ENCODE measurements around the gene MYO1D. TPM values are rescaled to one million over a fixed set of nuclear protein-coding genes. Genes with fewer than 3 reads are reported as not detected.

MYO1D gene
- total RNA-seq, 1 experiment from 2014 or later = 57.2 TPM

DNA sequence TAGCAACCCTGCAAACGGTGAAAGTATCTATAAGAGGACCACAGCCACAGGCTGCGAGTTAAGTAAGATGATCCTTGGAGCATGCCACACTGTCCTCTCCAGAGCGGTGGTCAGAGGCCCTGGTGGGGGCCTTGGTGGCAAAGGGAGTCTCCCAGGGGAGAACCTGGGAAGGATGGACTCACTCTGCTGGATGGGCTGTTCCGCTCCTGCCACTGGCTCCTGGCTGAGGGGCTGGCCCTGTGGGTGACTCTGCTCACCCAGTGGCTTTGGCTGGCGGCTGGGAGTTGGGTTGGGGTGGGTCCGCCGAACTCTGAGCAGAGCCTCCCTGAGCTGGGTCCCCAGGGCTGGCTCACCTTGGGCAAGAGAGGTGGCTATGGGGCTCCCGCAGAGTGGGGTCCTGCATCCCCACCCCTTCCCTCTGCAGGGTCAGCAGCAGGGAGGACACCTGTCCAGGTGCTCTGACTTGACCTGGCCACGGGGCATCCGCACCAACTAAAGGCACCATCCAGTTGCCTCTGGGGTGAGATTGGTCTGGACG lies 382.9 kb downstream of the MYO1D start:
- no TSS peak for BruUV-seq (replicated peaks)
- H3K4me1 Mint-ChIP-seq (ENCODE audit: low read depth, unreplicated experiment) = no peaks in the 10 kb centered on the region
- H3K27me3 Mint-ChIP-seq (ENCODE audit: unreplicated experiment) = no peaks in the 10 kb centered on the region
- TF ChIP-seq CTCF (IDR thresholded peaks at IDR 0.05; ENCODE audit: unreplicated experiment) = no peak
- intact Hi-C loops (cut with micrococcal nuclease; ENCODE audit: unreplicated experiment) = no loop called here
- H3K4me3 Mint-ChIP-seq (ENCODE audit: low read depth, unreplicated experiment) = no peak overlapping the region
- H3K36me3 Mint-ChIP-seq (ENCODE audit: insufficient read depth, unreplicated experiment) = no peaks in the 10 kb centered on the region
- no peaks in the 10 kb centered on the region for H3K9me3 Mint-ChIP-seq (ENCODE audit: low read depth, unreplicated experiment)
- no peak overlapping the region for H3K27ac Mint-ChIP-seq (ENCODE audit: unreplicated experiment)
- CTCF ChIA-PET = no interaction called here
- DNase-seq = no peak

DNA sequence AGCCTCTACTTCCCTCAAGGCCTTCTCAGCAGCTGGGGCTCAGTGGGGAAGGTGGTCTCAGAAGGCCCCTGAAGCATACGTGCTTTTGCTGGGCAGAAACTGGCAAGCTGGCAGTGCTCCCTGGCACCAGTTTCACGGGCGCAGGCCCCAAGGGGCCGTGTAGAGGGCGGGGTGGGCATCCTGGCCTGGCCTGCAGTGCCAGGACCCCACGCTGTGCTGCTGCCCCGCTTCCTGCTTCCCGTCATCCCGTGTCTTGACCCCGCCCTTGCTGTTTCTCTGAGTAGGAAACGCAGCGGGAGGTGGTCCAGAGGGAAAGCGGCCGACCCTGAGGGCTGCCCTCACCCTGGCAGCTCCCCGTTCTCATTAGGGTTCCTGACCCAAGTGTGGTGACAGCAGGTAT lies 383.4 kb downstream of the MYO1D start:
- no peak overlapping the region for H3K4me3 Mint-ChIP-seq (ENCODE audit: low read depth, unreplicated experiment)
- peaks cover 2% of the 10 kb centered on the region for H3K36me3 Mint-ChIP-seq (ENCODE audit: insufficient read depth, unreplicated experiment)
- intact Hi-C loops (cut with micrococcal nuclease; ENCODE audit: unreplicated experiment) = no loop called here
- no peaks in the 10 kb centered on the region for H3K9me3 Mint-ChIP-seq (ENCODE audit: low read depth, unreplicated experiment)
- H3K27me3 Mint-ChIP-seq (ENCODE audit: unreplicated experiment) = no peaks in the 10 kb centered on the region
- CTCF ChIA-PET = no interaction called here
- no peaks in the 10 kb centered on the region for H3K4me1 Mint-ChIP-seq (ENCODE audit: low read depth, unreplicated experiment)
- no peak for TF ChIP-seq CTCF (IDR thresholded peaks at IDR 0.05; ENCODE audit: unreplicated experiment)
- no peak overlapping the region for H3K27ac Mint-ChIP-seq (ENCODE audit: unreplicated experiment)
- no TSS peak for BruUV-seq (replicated peaks)
- no peak for DNase-seq

DNA sequence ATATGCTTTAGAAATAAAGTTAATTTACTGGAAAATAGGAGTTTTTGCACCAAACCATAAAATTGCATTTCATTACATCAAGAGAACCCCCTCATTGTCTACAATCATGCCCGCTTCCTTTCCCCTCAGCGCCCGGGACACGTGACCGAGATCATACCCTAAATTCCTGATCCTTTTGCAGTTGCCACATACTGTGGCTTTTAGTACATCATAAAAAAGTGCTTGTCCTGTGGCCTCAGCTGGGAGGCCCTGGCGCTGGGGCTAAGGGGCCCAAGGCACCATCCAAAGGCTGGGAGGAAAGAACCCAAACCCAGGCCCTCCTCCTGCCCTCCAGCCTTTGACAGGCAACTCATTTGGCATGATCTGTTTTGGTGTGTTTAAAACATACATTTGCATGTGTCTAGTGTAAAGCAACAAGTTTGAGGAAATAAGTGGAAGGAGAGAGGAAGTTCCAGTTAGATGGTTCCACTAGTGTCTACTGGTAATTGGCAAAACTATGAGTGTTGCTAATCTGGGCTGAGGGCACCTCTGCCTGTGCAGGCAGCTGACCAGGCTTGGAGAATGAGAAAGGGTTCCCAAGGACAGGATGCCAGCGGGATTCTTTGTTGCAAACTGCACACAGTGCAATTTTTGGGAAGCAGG lies 384.2 kb downstream of the MYO1D start:
- Mint-ChIP-seq H3K4me1 (ENCODE audit: low read depth, unreplicated experiment) (peaks cover 8% of the 10 kb centered on the region), H3K4me3 (ENCODE audit: low read depth, unreplicated experiment) (no peak overlapping the region), H3K36me3 (ENCODE audit: insufficient read depth, unreplicated experiment) (peaks cover 10% of the 10 kb centered on the region), H3K27me3 (ENCODE audit: unreplicated experiment) (no peaks in the 10 kb centered on the region), H3K27ac (ENCODE audit: unreplicated experiment) (no peak overlapping the region), H3K9me3 (ENCODE audit: low read depth, unreplicated experiment) (no peaks in the 10 kb centered on the region)
- no peak for DNase-seq
- TSS peak; percentile 77 for BruUV-seq (replicated peaks)
- CTCF ChIA-PET = no interaction called here
- no peak for TF ChIP-seq CTCF (IDR thresholded peaks at IDR 0.05; ENCODE audit: unreplicated experiment)
- intact Hi-C loops (cut with micrococcal nuclease; ENCODE audit: unreplicated experiment) = no loop called here

DNA sequence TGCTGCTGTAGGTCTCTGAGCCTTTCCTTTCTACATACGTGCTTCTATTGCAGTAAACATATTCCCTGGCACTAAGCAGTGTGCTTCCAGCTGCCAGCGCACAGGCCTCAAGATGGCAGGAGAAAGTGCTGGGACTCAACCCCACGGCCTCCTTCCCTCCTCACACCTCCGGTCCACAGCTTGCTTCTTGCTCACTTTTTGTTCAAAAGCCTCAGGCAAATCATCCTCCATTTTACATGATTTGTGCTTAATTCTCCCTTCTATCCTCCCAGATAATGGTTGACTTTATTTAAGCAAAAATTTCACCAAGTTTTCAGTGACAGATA lies 384.7 kb downstream of the MYO1D start:
- CTCF ChIA-PET = no interaction called here
- no TSS peak for BruUV-seq (replicated peaks)

More for the DNA sequence above, 384.7 kb downstream of the MYO1D start:
- Mint-ChIP-seq H3K4me3 (ENCODE audit: low read depth, unreplicated experiment) (no peak overlapping the region), H3K9me3 (ENCODE audit: low read depth, unreplicated experiment) (no peaks in the 10 kb centered on the region), H3K4me1 (ENCODE audit: low read depth, unreplicated experiment) (peaks cover 10% of the 10 kb centered on the region), H3K36me3 (ENCODE audit: insufficient read depth, unreplicated experiment) (peaks cover 15% of the 10 kb centered on the region), H3K27ac (ENCODE audit: unreplicated experiment) (no peak overlapping the region), H3K27me3 (ENCODE audit: unreplicated experiment) (no peaks in the 10 kb centered on the region)
- no peak for TF ChIP-seq CTCF (IDR thresholded peaks at IDR 0.05; ENCODE audit: unreplicated experiment)
- no peak for DNase-seq
- intact Hi-C loops (cut with micrococcal nuclease; ENCODE audit: unreplicated experiment) = no loop called here
